OCI-LY7 (cell line): ENCODE data around the gene SLC12A8.

Experiments
- EZH2phosphoT487 ChIP-seq: fragments of 200-600 bp; sonication (generic); IDR thresholded peaks from 2 replicates; pipeline ENCODE4 v1.6.1; 2018; ENCODE audit warnings: low read depth, borderline replicate concordance, mild to moderate bottlenecking, mixed run types, antibody characterized with exemption, low read length, moderate library complexity, mixed read lengths
- TF ChIP-seq, protein P1 (sequence below): fragments of 200-600 bp; sonication (generic); conservative IDR thresholded peaks from 2 replicates; pipeline ENCODE4 v1.5.1; 2014; ENCODE audit warnings: mild to moderate bottlenecking, antibody characterized with exemption, low read length, moderate library complexity, mixed read lengths

DNA sequence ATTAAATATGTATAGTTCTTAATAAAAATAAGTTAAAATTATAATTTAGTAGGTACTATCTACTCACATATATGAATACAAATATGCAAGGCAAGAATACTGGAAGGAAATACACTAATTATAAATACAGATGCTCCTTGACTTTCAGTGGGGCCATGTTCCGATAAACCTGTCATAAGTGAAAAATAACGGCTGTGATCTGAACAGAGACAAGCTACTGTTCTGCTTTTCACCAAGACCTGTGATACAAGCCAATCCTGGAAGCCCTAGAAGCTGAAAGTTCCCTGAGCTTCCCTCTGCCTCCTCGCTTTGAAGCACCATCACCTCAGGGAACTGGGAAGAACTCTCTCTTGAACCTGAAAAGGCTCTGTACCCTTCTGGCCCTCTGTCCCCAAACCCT is 55.4 kb downstream of the SLC12A8 start:
- TF ChIP-seq, protein P1, sequence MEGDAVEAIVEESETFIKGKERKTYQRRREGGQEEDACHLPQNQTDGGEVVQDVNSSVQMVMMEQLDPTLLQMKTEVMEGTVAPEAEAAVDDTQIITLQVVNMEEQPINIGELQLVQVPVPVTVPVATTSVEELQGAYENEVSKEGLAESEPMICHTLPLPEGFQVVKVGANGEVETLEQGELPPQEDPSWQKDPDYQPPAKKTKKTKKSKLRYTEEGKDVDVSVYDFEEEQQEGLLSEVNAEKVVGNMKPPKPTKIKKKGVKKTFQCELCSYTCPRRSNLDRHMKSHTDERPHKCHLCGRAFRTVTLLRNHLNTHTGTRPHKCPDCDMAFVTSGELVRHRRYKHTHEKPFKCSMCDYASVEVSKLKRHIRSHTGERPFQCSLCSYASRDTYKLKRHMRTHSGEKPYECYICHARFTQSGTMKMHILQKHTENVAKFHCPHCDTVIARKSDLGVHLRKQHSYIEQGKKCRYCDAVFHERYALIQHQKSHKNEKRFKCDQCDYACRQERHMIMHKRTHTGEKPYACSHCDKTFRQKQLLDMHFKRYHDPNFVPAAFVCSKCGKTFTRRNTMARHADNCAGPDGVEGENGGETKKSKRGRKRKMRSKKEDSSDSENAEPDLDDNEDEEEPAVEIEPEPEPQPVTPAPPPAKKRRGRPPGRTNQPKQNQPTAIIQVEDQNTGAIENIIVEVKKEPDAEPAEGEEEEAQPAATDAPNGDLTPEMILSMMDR: no peak
- TF ChIP-seq EZH2phosphoT487: no peak
